Measurements from ENCODE around the gene LRWD1. TPM values are rescaled to one million over a fixed set of nuclear protein-coding genes. Genes with fewer than 3 reads are reported as not detected.
"Not testable (repeated sequence)": the region's sequence is repeated elsewhere in the genome, so short reads cannot be mapped to it uniquely, and the experiment has no call there.

LRWD1 gene
- total RNA-seq, 1 experiment from 2014 or later = 39.6 TPM

DNA sequence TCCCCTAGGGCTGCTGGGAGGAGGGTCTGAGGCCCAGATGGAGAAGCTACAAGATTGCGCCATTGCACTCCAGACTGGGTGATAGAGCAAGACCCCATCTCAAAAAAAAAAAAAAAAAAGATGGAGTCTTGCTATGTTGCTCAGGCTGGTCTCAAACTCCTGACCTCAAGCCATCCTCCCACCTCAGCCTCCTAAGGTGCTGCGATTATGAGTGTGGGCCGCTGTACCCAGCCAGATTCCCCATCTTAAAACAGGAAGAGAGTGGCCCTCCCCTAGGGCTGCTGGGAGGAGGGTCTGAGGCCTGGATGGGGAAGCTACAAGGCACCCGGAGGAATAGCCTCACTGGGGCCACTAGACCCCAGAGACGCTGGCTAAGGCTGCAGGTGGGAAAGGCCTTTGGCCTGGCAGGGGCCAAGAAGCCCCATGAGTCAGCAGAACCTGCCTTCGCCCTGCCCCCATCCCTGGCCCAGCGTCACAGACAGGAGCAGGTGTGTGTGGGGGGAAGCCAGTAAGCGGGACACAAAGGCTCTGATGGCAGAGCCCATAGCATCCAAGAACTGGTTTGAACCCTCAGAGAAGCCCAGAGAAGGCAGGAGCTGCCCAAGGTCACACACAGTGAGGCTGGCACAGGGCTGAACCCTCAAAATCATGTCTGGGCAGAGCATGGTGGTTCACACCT is 42.8 kb downstream of the LRWD1 start:
- CTCF ChIA-PET; H3K36me3 Mint-ChIP-seq; H3K4me1 Mint-ChIP-seq; ATAC-seq; H3K27me3 Mint-ChIP-seq (ENCODE audit: low read depth); H3K9me3 Mint-ChIP-seq; H3K4me3 Mint-ChIP-seq; POLR2A ChIA-PET; DNase-seq (ENCODE audit: low spot score); H3K27ac Mint-ChIP-seq: not testable (repeated sequence)

DNA sequence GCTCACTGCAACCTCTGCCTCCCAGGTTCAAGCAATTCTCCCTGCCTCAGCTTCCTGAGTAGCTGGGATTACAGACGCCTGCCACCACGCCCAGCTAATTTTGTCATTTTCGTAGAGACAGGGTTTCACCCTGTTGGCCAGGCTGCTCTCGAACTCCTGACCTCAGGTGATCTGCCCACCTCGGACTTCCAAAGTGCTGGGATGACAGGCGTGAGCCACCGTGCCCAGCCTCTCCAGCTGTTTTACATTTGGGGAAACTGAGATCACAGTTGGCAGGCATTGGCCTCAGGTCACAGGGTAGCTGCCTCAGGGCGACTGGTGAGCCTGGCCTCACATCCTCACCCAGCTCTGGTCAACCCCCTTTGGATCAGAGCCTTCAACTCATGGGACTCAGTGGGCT is 45.8 kb downstream of the LRWD1 start:
- H3K36me3 Mint-ChIP-seq; H3K4me1 Mint-ChIP-seq; H3K27ac Mint-ChIP-seq; ATAC-seq; H3K27me3 Mint-ChIP-seq (ENCODE audit: low read depth); CTCF ChIA-PET; H3K9me3 Mint-ChIP-seq; POLR2A ChIA-PET; H3K4me3 Mint-ChIP-seq: not testable (repeated sequence)
- peak; percentile 8 for DNase-seq (ENCODE audit: low spot score)

DNA sequence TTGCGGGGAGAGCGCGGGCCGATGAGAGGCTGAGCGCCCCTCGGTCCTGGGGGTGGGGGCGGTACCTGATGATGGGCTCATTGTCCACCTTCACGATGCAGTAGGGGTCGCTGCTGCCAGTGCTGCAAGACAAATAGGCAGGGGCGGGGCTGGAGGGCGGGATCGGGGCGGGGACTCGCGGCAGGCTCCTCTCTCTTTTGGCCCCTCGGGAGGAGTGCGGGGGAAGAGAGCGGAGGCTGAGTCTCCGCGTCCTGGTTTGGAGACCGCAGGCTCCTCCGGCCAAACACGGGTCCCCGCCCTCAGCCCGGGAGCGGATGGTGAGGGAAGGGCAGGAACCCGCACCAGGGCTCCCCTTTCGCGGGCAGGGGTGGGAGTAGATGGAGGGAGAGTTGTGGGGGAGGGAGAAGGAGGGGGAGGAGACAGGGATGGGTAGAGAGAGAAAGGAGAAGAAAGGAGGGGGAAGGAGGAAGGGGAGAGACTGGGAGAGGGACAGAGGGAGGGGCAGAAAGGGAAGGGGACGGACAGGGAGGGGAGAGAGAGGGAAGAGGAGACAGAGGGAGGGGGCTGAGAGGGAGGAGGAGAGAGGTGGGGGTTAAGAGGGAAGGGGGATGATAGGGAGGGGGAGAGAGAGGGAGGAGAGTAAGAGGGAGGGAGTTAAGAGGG is 47.2 kb downstream of the LRWD1 start:
- H3K4me3 Mint-ChIP-seq; H3K27ac Mint-ChIP-seq; H3K36me3 Mint-ChIP-seq; H3K4me1 Mint-ChIP-seq; DNase-seq (ENCODE audit: low spot score); POLR2A ChIA-PET; CTCF ChIA-PET; H3K27me3 Mint-ChIP-seq (ENCODE audit: low read depth); H3K9me3 Mint-ChIP-seq: not testable (repeated sequence)
- ATAC-seq = peak; percentile 77

DNA sequence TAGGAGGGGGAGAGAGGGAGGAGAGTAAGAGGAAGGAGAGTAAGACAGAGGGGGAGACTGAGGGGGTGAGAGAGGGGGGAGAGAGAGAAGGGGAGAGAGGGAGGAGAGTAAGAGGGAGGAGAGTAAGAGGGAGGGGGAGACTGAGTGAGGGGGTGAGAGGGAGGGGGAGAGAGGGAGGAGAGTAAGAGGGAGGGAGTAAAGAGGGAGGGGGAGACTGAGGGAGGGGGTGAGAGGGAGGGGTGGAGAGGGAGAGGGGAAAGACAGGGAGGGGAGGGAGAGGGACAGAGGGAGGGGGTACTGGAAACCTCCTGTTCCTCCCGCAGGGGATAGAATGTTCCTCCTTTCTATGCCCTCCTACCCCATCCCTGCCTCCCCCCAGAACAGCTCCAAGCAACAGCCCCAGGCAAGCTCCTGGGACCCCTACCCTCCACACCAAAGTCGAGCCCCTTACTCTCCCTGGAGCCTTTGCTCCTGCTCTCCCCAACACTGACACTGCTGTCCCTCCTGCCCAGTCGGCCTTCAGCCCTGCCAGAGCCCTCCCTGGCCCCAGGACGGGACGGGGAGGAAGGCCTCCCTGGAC is 47.9 kb downstream of the LRWD1 start:
- H3K27ac Mint-ChIP-seq; H3K4me1 Mint-ChIP-seq; H3K4me3 Mint-ChIP-seq; CTCF ChIA-PET; H3K9me3 Mint-ChIP-seq; ATAC-seq; H3K27me3 Mint-ChIP-seq (ENCODE audit: low read depth); POLR2A ChIA-PET; H3K36me3 Mint-ChIP-seq: not testable (repeated sequence)
- peak; percentile 23 for DNase-seq (ENCODE audit: low spot score)

DNA sequence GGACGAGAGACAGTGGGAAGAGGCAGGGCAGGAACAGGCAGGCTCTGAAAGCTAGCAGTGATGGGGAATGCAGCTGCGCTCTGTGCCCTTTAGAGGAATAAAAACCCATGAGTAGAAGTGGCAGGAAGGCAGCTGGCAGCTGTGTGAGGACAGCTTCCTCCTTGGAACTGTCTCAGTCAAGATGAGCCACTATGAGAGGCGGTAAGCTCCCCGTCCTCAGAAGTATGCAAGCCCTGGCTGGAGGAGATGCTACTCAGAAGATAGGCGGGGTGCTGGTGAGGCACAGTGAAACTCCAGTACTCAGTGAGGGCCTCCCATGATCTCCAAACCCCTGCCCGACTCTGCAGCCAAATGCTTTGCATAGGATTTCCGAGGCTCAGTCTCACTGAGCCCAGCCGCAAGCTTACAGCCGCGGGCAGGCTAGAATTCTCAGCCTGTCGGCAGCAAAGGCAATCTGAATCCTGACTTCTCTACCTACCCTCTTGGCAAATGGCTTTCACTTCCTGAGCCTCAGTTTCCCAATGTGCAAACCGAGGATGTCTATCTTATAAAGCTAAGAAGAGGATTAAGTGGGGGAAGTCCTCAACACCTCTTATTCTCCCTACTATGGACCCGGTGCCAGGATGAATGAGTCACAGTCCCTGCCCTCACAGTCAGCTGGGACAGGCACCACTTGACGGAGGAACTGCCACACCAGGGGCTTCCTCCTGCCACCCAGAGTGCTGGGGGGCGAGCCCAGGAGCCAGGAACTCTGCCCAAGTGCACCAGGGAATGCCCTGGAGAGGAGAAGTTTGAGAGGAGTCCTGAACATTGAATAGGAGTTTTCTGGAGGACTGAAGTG is 50.3 kb downstream of the LRWD1 start:
- ATAC-seq; CTCF ChIA-PET; H3K27ac Mint-ChIP-seq; H3K4me3 Mint-ChIP-seq; H3K4me1 Mint-ChIP-seq; H3K27me3 Mint-ChIP-seq (ENCODE audit: low read depth); H3K9me3 Mint-ChIP-seq; DNase-seq (ENCODE audit: low spot score); H3K36me3 Mint-ChIP-seq; POLR2A ChIA-PET: not testable (repeated sequence)

DNA sequence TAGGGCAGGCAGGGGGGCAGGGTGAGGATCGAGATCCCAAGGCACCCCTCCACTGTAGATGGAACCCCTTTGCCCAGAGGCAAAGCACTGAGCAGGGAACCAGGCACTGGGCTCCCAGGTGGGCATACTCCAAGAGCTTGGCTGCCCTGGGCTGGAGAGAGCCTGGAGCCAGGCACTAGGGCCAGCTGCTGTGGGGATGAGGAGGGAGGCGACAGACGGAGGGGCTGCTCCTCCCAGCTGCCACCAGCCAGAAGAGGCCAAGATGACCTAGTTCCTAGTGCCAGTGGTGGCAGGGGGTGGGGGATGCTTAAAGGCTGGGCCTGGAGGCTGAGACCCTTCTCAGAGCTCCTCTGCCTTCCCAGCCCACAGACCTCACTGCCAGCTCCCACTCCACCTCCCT is 51.1 kb downstream of the LRWD1 start:
- H3K27ac Mint-ChIP-seq; H3K27me3 Mint-ChIP-seq (ENCODE audit: low read depth); H3K9me3 Mint-ChIP-seq; H3K4me1 Mint-ChIP-seq; POLR2A ChIA-PET; H3K36me3 Mint-ChIP-seq; DNase-seq (ENCODE audit: low spot score); H3K4me3 Mint-ChIP-seq; CTCF ChIA-PET: not testable (repeated sequence)
- peak; percentile 1 for ATAC-seq

DNA sequence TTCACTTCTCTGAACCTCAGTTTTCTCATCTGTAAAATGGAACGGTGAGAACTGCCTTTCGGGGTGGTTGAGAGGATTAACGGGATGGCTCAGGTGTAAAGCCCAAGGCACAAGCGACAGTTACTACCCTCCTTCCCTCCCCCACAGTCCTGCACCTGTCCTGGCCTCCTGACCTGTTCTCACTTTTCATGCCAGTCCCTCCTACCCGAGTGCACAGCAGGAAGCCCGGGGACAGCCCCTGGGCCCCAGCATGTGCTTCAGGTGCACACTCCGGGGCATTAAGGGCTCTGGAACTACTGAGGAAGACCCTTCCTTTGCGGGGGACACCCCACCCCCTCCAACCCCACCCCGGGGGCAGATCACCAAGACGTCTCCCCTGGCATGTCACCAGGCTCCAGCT is 52.2 kb downstream of the LRWD1 start:
- POLR2A ChIA-PET; CTCF ChIA-PET; DNase-seq (ENCODE audit: low spot score); H3K4me3 Mint-ChIP-seq; H3K4me1 Mint-ChIP-seq; H3K36me3 Mint-ChIP-seq; H3K27me3 Mint-ChIP-seq (ENCODE audit: low read depth); ATAC-seq; H3K9me3 Mint-ChIP-seq; H3K27ac Mint-ChIP-seq: not testable (repeated sequence)

DNA sequence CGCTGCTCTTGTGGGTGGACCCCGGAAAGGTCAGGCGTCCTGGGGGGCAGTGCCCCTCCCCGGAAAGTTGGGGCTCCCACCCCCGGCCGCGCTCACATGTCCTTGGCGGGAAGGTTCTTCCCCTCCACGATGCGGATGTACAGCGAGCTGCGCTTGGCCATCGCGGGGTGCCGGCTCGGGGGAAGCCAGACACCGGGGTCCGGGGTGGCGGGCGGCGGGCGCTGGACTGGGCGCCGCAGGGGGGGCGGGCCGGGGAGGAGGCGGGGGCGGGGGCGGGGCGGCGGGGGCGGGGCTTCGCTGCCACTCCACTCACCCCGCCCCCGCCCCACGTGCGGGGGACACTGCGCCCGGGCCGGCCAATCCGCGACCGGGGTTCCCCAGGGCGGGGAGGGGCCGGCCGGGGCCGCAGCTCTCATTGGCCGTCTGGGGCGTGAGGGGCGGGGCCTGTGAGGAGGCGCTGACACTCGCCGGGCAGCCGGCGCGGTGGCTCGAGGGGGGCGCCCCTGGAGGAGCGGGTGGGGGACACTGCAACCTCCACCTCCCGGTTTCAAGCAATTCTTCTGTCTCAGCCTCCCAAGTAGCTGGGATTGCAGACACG is 52.9 kb downstream of the LRWD1 start, which contains the start of gene RASA4B:
RASA4B (minus strand) TSS at position 228 of the 598 bp plus-strand sequence; CDS start at position 161, 67 bp downstream.
- ATAC-seq (peak; percentile 93), DNase-seq (ENCODE audit: low spot score) (peak; percentile 12)
- H3K27ac Mint-ChIP-seq; H3K9me3 Mint-ChIP-seq; H3K27me3 Mint-ChIP-seq (ENCODE audit: low read depth); H3K4me1 Mint-ChIP-seq; H3K36me3 Mint-ChIP-seq; POLR2A ChIA-PET; CTCF ChIA-PET: not testable (repeated sequence)
- peak within 1 kb of the TSS; percentile 52 for H3K4me3 Mint-ChIP-seq

DNA sequence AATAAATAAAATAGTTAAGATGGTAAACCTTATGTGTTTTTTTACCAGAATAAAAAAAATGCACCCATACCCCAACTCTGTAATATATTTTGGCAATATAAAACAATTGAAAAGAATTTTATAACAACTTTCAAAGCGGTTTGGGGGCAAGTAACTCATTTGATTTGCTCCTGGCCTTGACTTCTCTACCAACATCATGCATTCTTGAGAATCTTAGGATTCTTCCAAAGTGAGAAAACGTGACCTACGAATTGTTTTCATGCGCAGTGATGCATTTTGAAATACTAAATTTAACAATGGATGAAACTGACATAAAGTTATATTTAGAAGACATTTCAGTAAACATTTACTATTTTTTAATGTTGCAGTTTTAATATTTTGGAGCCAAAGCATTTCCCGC is 56.0 kb downstream of the LRWD1 start:
- H3K27ac Mint-ChIP-seq; H3K9me3 Mint-ChIP-seq; ATAC-seq; H3K36me3 Mint-ChIP-seq; H3K4me1 Mint-ChIP-seq; H3K4me3 Mint-ChIP-seq; CTCF ChIA-PET; DNase-seq (ENCODE audit: low spot score); POLR2A ChIA-PET; H3K27me3 Mint-ChIP-seq (ENCODE audit: low read depth): not testable (repeated sequence)

Small RNAs within 50 kb of the gene (microRNA-seq; reads per million reads assigned to microRNA genes)
- gene MIR4467 (ENCODE audit: borderline number of aligned reads) (14.3 reads per million, percentile 33 among the genes with 10 or more reads in this experiment), gene MIR5090 (ENCODE audit: borderline number of aligned reads) (3.5 reads per million, percentile 4 among the genes with 10 or more reads in this experiment)

Other genes with a start within 250 kb of the LRWD1 start
- 14.7 to 16.5 TPM (median 15.9 TPM) in 3 replicates for gene SH2B2, start 178.1 kb upstream of the LRWD1 start, total RNA-seq (2021)
- gene SPDYE6, start 108.5 kb upstream of the LRWD1 start, total RNA-seq (2021) = not detected in 3 replicates
- gene PRKRIP1, start 68.6 kb upstream of the LRWD1 start, total RNA-seq (2021) = 27.5 to 34.4 TPM (median 30.1 TPM) in 3 replicates
- gene ORAI2, start 31.4 kb upstream of the LRWD1 start, total RNA-seq (2021) = 22.2 to 25.9 TPM (median 24.7 TPM) in 3 replicates
- 20.4 to 24.8 TPM (median 22.9 TPM) in 3 replicates for gene ALKBH4, start 121 bp upstream of the LRWD1 start, total RNA-seq (2021)
- 45.9 to 51.7 TPM (median 50.5 TPM) in 3 replicates for gene POLR2J, start 13.9 kb downstream of the LRWD1 start, total RNA-seq (2021)
- gene RASA4B, start 52.8 kb downstream of the LRWD1 start, total RNA-seq (2021) = 3.6 to 6.2 TPM (median 3.9 TPM) in 3 replicates
- gene UPK3BL2, start 78.7 kb downstream of the LRWD1 start, total RNA-seq (2021) = 9.0 to 11.2 TPM (median 10.5 TPM) in 3 replicates
- gene SPDYE2, start 86.2 kb downstream of the LRWD1 start, total RNA-seq (2021) = 0.15 to 0.23 TPM in 2 of 3 replicates, not detected in the other
- gene POLR2J3, start 107.6 kb downstream of the LRWD1 start, total RNA-seq (2021) = 21.2 to 26.5 TPM (median 24.7 TPM) in 3 replicates
- gene RASA4, start 151.8 kb downstream of the LRWD1 start, total RNA-seq (2021) = 11.2 to 17.9 TPM (median 17.4 TPM) in 3 replicates
- gene UPK3BL1, start 177.8 kb downstream of the LRWD1 start, total RNA-seq (2021) = 21.3 to 27.4 TPM (median 23.2 TPM) in 3 replicates
- gene SPDYE2B, start 185.3 kb downstream of the LRWD1 start, total RNA-seq (2021) = 0.23 TPM in 1 of 3 replicates, not detected in the others
- gene POLR2J2, start 206.7 kb downstream of the LRWD1 start, total RNA-seq (2021) = 4.3 to 5.9 TPM (median 5.5 TPM) in 3 replicates

Data from WTC11 (cell line).